GM06990 (cell line): Measurements from ENCODE around the gene ATG4A.

Source experiments
- DNase-seq: peaks from one replicate; pipeline ENCODE4 v3.0.0-alpha.2; 2011; ENCODE audit not compliant: insufficient read length; ENCODE audit errors: extremely low read depth
- H3K27me3 ChIP-seq: replicated peaks from 2 replicates; pipeline ENCODE4 v1.6.0; 2011; ENCODE audit warnings: low read length; ENCODE audit not compliant: control insufficient read depth, insufficient read depth
- H3K36me3 ChIP-seq: 2 replicates; pipeline ENCODE4 v1.5.1; 2011; ENCODE audit warnings: low read length; ENCODE audit not compliant: control insufficient read depth, insufficient read depth
- H3K4me3 ChIP-seq: replicated peaks from 2 replicates; pipeline ENCODE4 v1.5.1; 2011; ENCODE audit warnings: low read depth, mild to moderate bottlenecking, control low read depth, low read length
- TF ChIP-seq, protein P1 (sequence below): IDR thresholded peaks from 2 replicates; pipeline ENCODE4 v1.5.1; 2011; ENCODE audit warnings: low read length, control low read depth, mild to moderate bottlenecking, inconsistent platforms; ENCODE audit not compliant: insufficient read depth, poor library complexity, severe bottlenecking

The ATG4A gene

DNA sequence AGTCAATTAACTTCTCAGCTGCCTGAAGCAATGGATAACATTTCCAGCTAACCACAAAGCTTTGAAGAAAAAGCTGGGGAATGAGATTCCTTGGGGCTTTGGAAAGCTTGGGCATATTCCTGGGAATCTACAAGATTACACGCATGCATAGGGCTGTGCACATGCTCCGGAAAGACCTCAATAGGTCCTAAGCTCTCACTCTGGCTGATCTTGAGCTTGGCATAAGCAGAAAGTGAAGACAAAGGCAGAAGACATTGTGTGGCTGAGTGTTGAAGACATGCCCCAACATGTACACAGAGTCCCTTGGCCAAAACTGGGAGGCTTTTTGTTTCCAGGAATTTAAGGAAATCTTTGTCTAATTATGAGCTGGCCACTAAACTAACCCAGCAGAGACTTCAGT is 31.2 kb downstream of the ATG4A start:
- Histone ChIP-seq H3K27me3 (no peaks in the 10 kb centered on the region), H3K4me3 (no peak overlapping the region)

DNA sequence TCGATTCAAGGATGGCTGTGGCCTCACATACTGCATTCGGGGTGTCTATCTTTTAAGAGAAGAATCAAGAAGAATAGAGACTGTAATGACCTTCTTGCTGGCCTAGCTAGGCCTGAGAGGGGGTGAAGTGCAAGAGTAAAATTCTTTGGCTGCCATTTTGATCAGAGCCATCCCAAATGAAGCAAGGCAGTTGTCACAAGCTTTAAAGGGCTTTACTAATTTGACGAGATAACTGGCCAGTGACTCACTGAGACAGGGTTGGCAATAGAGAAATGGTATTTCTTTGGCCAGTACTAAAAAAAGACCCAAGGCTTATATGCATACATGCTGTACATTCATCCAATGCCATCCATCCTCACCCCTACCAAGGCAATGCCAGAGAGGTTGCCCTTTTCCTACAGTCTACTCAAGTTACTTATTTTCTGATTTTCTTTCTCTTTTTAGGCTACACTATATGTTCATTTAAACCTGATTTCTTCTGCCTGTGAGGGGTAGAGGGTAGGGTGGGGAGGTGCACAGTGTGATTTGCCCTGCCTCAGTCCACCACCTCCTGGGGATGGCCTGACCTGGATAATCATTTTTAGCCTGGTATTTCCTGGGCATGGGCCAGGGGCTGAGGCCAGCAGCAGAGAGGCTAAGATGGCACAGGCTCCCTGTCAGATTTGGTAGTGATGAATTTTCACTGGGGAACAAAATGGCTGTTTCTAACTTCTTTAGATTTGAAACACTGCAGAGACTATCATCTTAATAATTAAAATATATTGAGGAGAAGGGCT is 32.2 kb downstream of the ATG4A start:
- DNase-seq, result no peak
- no peaks in the 10 kb centered on the region for H3K36me3 ChIP-seq
- H3K4me3 ChIP-seq, result no peak overlapping the region
- H3K27me3 ChIP-seq, result no peaks in the 10 kb centered on the region
- TF ChIP-seq, protein P1, sequence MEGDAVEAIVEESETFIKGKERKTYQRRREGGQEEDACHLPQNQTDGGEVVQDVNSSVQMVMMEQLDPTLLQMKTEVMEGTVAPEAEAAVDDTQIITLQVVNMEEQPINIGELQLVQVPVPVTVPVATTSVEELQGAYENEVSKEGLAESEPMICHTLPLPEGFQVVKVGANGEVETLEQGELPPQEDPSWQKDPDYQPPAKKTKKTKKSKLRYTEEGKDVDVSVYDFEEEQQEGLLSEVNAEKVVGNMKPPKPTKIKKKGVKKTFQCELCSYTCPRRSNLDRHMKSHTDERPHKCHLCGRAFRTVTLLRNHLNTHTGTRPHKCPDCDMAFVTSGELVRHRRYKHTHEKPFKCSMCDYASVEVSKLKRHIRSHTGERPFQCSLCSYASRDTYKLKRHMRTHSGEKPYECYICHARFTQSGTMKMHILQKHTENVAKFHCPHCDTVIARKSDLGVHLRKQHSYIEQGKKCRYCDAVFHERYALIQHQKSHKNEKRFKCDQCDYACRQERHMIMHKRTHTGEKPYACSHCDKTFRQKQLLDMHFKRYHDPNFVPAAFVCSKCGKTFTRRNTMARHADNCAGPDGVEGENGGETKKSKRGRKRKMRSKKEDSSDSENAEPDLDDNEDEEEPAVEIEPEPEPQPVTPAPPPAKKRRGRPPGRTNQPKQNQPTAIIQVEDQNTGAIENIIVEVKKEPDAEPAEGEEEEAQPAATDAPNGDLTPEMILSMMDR, result no peak

More for the DNA sequence above, 31.2 kb downstream of the ATG4A start:
- TF ChIP-seq, protein P1, result no peak
- no peaks in the 10 kb centered on the region for H3K36me3 ChIP-seq
- DNase-seq, result no peak

DNA sequence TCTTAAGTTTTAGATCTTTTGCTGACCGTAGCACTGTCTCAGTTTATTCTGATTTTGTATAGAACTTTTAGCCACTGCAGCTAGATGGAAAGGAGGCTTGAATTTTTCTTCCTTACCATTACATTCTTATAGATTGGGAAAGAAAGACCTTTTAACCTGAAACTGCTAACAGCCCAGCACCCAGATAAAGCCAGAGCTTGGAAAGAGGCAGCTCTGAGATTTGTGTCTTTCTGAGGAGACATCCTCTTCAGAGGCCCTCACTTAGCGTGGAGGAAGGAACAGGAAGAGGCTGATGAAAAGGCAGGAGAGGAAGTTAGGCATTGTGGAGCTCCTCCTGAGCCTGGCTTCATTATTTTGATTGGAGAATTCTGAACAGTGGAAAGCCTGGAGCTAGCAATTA is 35.1 kb downstream of the ATG4A start:
- H3K4me3 ChIP-seq, result no peak overlapping the region
- no peaks in the 10 kb centered on the region for H3K27me3 ChIP-seq
- DNase-seq, result no peak
- no peaks in the 10 kb centered on the region for H3K36me3 ChIP-seq
- TF ChIP-seq, protein P1, result no peak

DNA sequence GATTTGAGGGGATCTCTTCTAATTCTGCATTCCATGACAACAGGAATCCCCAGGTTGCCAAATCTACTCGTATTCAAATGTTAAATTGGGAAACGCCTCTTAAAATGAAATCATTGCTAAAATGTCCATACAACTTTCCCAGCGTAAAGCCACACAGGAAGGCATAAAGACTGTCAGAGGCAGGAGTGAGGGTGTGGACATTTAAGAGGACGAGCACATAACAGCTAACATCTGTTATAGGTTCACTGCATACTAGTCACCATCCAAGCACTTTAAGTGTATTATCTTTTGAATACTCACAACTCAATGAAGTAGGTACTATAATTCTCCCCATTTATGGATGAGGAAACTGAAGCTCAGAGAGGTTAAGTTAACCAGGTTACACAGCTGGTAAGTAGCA is 35.6 kb downstream of the ATG4A start:
- DNase-seq, result no peak
- no peaks in the 10 kb centered on the region for H3K27me3 ChIP-seq
- TF ChIP-seq, protein P1, result no peak
- H3K36me3 ChIP-seq, result no peaks in the 10 kb centered on the region
- H3K4me3 ChIP-seq, result no peak overlapping the region

DNA sequence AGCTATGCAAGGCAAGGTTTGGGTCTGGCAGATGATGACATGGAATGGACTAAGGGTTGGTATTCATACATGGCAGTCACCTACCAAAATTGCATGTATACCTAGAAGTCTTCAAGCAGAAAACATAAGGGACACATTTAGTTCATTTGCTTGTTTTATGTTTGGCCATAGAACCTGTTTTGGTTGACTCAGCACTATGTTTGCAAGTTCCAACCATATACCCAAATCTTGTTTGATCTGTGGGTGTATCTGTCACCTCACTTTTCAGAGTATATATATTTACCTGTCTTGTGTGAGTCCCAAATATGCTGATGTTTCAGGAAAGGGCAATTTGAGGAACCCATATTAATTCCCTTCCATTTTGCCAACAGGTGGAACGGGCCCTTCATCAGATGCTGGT is 39.3 kb downstream of the ATG4A start:
- no peaks in the 10 kb centered on the region for H3K36me3 ChIP-seq
- H3K27me3 ChIP-seq, result no peaks in the 10 kb centered on the region
- no peak overlapping the region for H3K4me3 ChIP-seq
- TF ChIP-seq, protein P1, result no peak
- no peak for DNase-seq
